GM23338 (cell line): ENCODE results near the gene GADL1. TPM values are rescaled to one million over a fixed set of nuclear protein-coding genes. Genes with fewer than 3 reads are reported as not detected.

Experiments
- ATAC-seq: fragments of 200-7000 bp; cut with Tn5 transposase; 3 replicates; pipeline ENCODE4 v1.9.1; 2020
- DNase-seq: peaks from one replicate; pipeline ENCODE4 v3.0.0-alpha.2; 2015; ENCODE audit warnings: low spot score
- H2AFZ ChIP-seq: fragments of 200-600 bp; sonication (generic); 2 replicates; pipeline ENCODE4 v1.8.0; 2016; ENCODE audit warnings: antibody characterized with exemption, mild to moderate bottlenecking, moderate library complexity
- H3F3A ChIP-seq: fragments of 200-600 bp; sonication (generic); replicated peaks from 2 replicates; pipeline ENCODE4 v1.8.0; 2017; ENCODE audit warnings: antibody characterized with exemption, mixed run types, low read depth
- H3K27ac ChIP-seq: fragments of 200-600 bp; sonication (generic); 2 replicates; pipeline ENCODE4 v1.6.1; 2016; ENCODE audit warnings: low read depth
- H3K27me3 ChIP-seq: fragments of 200-600 bp; sonication (generic); 2 replicates; pipeline ENCODE4 v1.8.0; 2016; ENCODE audit warnings: mild to moderate bottlenecking, mixed run types, moderate library complexity; ENCODE audit not compliant: insufficient read depth
- H3K36me3 ChIP-seq: fragments of 200-600 bp; sonication (generic); 2 replicates; pipeline ENCODE4 v1.8.0; 2016; ENCODE audit warnings: mild to moderate bottlenecking; ENCODE audit not compliant: insufficient read depth
- H3K4me1 ChIP-seq: fragments of 200-600 bp; sonication (generic); 2 replicates; pipeline ENCODE4 v1.8.0; 2016; ENCODE audit warnings: mild to moderate bottlenecking, moderate library complexity; ENCODE audit not compliant: insufficient read depth
- H3K4me2 ChIP-seq: fragments of 200-600 bp; sonication (generic); 2 replicates; pipeline ENCODE4 v1.7.1; 2017; ENCODE audit warnings: mixed run types
- H3K4me3 ChIP-seq: fragments of 200-600 bp; sonication (generic); 2 replicates; pipeline ENCODE4 v1.6.1; 2016; ENCODE audit warnings: mixed run types
- H3K79me2 ChIP-seq: fragments of 200-600 bp; sonication (generic); replicated peaks from 2 replicates; pipeline ENCODE4 v1.8.0; 2017; ENCODE audit warnings: mild to moderate bottlenecking; ENCODE audit not compliant: insufficient read depth
- H3K9me2 ChIP-seq: fragments of 200-600 bp; sonication (generic); 2 replicates; pipeline ENCODE4 v1.8.0; 2017; ENCODE audit not compliant: insufficient read depth
- H4K20me1 ChIP-seq: fragments of 200-600 bp; sonication (generic); replicated peaks from 2 replicates; pipeline ENCODE4 v1.8.0; 2017; ENCODE audit warnings: mild to moderate bottlenecking; ENCODE audit not compliant: insufficient read depth
- H3K27ac Mint-ChIP-seq: 2 replicates; pipeline ENCODE4 v1.8.0; 2020; ENCODE audit warnings: inconsistent platforms, mild to moderate bottlenecking, moderate library complexity, mixed read lengths
- H3K27me3 Mint-ChIP-seq: 3 replicates; pipeline ENCODE4 v1.8.0; 2022; ENCODE audit warnings: low read depth, mild to moderate bottlenecking, moderate library complexity, mixed read lengths, inconsistent platforms; ENCODE audit not compliant: insufficient read depth, poor library complexity
- H3K36me3 Mint-ChIP-seq: 3 replicates; pipeline ENCODE4 v1.8.0; 2021; ENCODE audit warnings: low read depth, mild to moderate bottlenecking, inconsistent platforms, moderate library complexity, mixed read lengths
- H3K4me1 Mint-ChIP-seq: 3 replicates; pipeline ENCODE4 v1.8.0; 2020; ENCODE audit warnings: mild to moderate bottlenecking, inconsistent platforms, mixed read lengths
- H3K4me3 Mint-ChIP-seq: 3 replicates; pipeline ENCODE4 v1.8.0; 2021; ENCODE audit warnings: moderate library complexity, mild to moderate bottlenecking, inconsistent platforms, mixed read lengths
- H3K9me3 Mint-ChIP-seq: 3 replicates; pipeline ENCODE4 v1.8.0; 2020; ENCODE audit warnings: moderate library complexity, mild to moderate bottlenecking, inconsistent platforms, mixed read lengths
- CREB1 ChIP-seq: fragments of 250-450 bp; sonication (Bioruptor Pico); IDR thresholded peaks from 2 replicates; pipeline ENCODE4 v1.5.0; 2020; ENCODE audit warnings: low read depth, mild to moderate bottlenecking, moderate library complexity
- EZH2 ChIP-seq: fragments of 200-600 bp; sonication (generic); IDR thresholded peaks from one replicate; pipeline ENCODE4 v1.8.0; 2017; ENCODE audit warnings: antibody characterized with exemption, mild to moderate bottlenecking, low read depth; ENCODE audit not compliant: unreplicated experiment
- EZH2phosphoT487 ChIP-seq: fragments of 200-600 bp; sonication (generic); IDR thresholded peaks from one replicate; pipeline ENCODE4 v1.8.1; 2018; ENCODE audit warnings: antibody characterized with exemption; ENCODE audit not compliant: unreplicated experiment
- JUNB ChIP-seq: IDR thresholded peaks from one replicate; pipeline ENCODE4 v1.6.1; 2016; ENCODE audit warnings: antibody characterized with exemption; ENCODE audit not compliant: unreplicated experiment
- NANOG ChIP-seq: IDR thresholded peaks from 2 replicates; pipeline ENCODE4 v1.6.1; 2016; ENCODE audit warnings: antibody characterized with exemption, borderline replicate concordance
- POLR2AphosphoS5 ChIP-seq: IDR thresholded peaks from 2 replicates; pipeline ENCODE4 v1.6.1; 2016; ENCODE audit warnings: antibody characterized with exemption, low read depth
- REST ChIP-seq: IDR thresholded peaks from one replicate; pipeline ENCODE4 v1.6.1; 2018; ENCODE audit warnings: antibody characterized with exemption; ENCODE audit not compliant: unreplicated experiment
- STAT1 ChIP-seq: IDR thresholded peaks from one replicate; pipeline ENCODE4 v1.6.1; 2016; ENCODE audit warnings: antibody characterized with exemption; ENCODE audit not compliant: unreplicated experiment
- ZNF114 ChIP-seq: fragments of 250-450 bp; sonication (Bioruptor Pico); IDR thresholded peaks from 2 replicates; pipeline ENCODE4 v1.5.0; 2020; ENCODE audit warnings: mild to moderate bottlenecking, moderate library complexity
- ZNF331 ChIP-seq: fragments of 250-450 bp; sonication (Bioruptor Pico); IDR thresholded peaks from 2 replicates; pipeline ENCODE4 v1.5.0; 2020; ENCODE audit warnings: low read depth, mild to moderate bottlenecking, moderate library complexity
- ZNF462 ChIP-seq: fragments of 250-450 bp; sonication (Bioruptor Pico); IDR thresholded peaks from 2 replicates; pipeline ENCODE4 v1.5.0; 2020; ENCODE audit warnings: mild to moderate bottlenecking, moderate library complexity
- polyA plus RNA-seq: library from polyadenylated mRNA; unstranded; fragments of >200 nt; fragmentation: Nextera tagmentation; extraction: Ambion mirVana; gene quantifications from 2 replicates; pipeline ENCODE4 v1.2.1, GENCODE V29; 2016
- total RNA-seq: library from RNA; depleted of rRNA; stranded (reverse); fragments of >200 nt; shearing (Covaris generic); gene quantifications from 2 replicates; pipeline ENCODE4 v1.2.3, GENCODE V29; 2014
- TF ChIP-seq, protein P1 (sequence below): IDR thresholded peaks from 2 replicates; pipeline ENCODE4 v1.6.1; 2016; ENCODE audit warnings: antibody characterized with exemption
- TF ChIP-seq, protein P2 (sequence below), 2 experiments: fragments of 200-600 bp in 1 of 2; sonication (generic) in 1 of 2; conservative IDR thresholded peaks; 2 replicates each; pipeline versions ENCODE4 v1.5.1 to v1.6.1; 2016 to 2017; ENCODE audit warnings: antibody characterized with exemption in 2 of 2, low read depth in 2 of 2, mild to moderate bottlenecking in 2 of 2, moderate library complexity in 1 of 2

GADL1 gene
- total and polyA plus RNA-seq, 2 experiments from 2014 or later = 0.35 to 0.50 TPM

DNA sequence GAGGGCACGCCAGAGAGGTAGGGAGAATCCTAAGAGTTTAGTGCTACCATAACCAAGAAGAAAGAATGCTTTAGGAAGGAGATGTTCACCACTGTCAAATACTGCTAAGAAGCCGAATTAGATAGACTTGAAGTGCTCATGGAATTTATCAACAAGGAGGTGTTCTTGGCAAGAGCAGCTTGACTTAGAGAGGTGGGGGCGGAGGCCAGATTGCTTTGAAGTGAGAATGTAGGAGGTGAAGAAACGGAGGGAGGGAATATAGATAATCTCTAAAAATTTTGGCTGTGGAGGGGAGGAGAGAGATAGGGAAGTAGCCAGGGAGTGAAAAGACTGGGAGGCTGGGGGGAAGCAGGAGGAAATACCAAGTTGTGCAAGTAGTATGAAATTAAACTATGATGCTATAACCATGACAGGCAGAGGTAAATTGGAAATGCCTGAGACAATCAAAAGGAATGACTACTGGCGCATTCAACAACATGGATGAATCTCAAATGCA lies 35.5 kb downstream of the GADL1 start:
- H3F3A ChIP-seq = no peaks in the 10 kb centered on the region
- H3K4me3 Mint-ChIP-seq = no peak overlapping the region
- no peaks in the 10 kb centered on the region for H3K36me3 ChIP-seq
- ATAC-seq = no peak
- H3K27me3 Mint-ChIP-seq = no peaks in the 10 kb centered on the region
- TF ChIP-seq CREB1 (CRISPR knock-in tag) (no peak), POLR2AphosphoS5 (no peak), NANOG (no peak), ZNF114 (CRISPR knock-in tag) (no peak), EZH2phosphoT487 (no peak), STAT1 (no peak), EZH2 (no peak), REST (no peak), ZNF331 (CRISPR knock-in tag) (no peak), ZNF462 (CRISPR knock-in tag) (no peak), JUNB (no peak)
- TF ChIP-seq, protein P1, sequence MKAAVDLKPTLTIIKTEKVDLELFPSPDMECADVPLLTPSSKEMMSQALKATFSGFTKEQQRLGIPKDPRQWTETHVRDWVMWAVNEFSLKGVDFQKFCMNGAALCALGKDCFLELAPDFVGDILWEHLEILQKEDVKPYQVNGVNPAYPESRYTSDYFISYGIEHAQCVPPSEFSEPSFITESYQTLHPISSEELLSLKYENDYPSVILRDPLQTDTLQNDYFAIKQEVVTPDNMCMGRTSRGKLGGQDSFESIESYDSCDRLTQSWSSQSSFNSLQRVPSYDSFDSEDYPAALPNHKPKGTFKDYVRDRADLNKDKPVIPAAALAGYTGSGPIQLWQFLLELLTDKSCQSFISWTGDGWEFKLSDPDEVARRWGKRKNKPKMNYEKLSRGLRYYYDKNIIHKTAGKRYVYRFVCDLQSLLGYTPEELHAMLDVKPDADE = no peak
- TF ChIP-seq, protein P2, sequence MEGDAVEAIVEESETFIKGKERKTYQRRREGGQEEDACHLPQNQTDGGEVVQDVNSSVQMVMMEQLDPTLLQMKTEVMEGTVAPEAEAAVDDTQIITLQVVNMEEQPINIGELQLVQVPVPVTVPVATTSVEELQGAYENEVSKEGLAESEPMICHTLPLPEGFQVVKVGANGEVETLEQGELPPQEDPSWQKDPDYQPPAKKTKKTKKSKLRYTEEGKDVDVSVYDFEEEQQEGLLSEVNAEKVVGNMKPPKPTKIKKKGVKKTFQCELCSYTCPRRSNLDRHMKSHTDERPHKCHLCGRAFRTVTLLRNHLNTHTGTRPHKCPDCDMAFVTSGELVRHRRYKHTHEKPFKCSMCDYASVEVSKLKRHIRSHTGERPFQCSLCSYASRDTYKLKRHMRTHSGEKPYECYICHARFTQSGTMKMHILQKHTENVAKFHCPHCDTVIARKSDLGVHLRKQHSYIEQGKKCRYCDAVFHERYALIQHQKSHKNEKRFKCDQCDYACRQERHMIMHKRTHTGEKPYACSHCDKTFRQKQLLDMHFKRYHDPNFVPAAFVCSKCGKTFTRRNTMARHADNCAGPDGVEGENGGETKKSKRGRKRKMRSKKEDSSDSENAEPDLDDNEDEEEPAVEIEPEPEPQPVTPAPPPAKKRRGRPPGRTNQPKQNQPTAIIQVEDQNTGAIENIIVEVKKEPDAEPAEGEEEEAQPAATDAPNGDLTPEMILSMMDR (conservative IDR thresholded peaks at IDR 0.05; ENCODE audit: low read depth in 2 of 2) = no peak
- no peak overlapping the region for H3K4me2 ChIP-seq
- H4K20me1 ChIP-seq = no peaks in the 10 kb centered on the region
- no peak overlapping the region for H3K4me3 ChIP-seq
- DNase-seq = no peak
- no peaks in the 10 kb centered on the region for H3K79me2 ChIP-seq
- H3K36me3 Mint-ChIP-seq = no peaks in the 10 kb centered on the region
- peaks cover 19% of the 10 kb centered on the region; the same call in 2 of the 3 replicates for H3K4me1 Mint-ChIP-seq
- no peaks in the 10 kb centered on the region for H3K9me3 Mint-ChIP-seq
- no peaks in the 10 kb centered on the region for H3K27me3 ChIP-seq
- H3K27ac ChIP-seq = no peak overlapping the region
- H3K4me1 ChIP-seq = peaks cover 16% of the 10 kb centered on the region
- 0 out of 2 replicates have a peak, but pooled peaks cover 13% of the 10 kb centered on the region for H3K9me2 ChIP-seq
- H3K27ac Mint-ChIP-seq = no peak overlapping the region
- H2AFZ ChIP-seq = no peak overlapping the region
